ENCODE measurements around the gene R3HDM4.

The R3HDM4 gene

DNA sequence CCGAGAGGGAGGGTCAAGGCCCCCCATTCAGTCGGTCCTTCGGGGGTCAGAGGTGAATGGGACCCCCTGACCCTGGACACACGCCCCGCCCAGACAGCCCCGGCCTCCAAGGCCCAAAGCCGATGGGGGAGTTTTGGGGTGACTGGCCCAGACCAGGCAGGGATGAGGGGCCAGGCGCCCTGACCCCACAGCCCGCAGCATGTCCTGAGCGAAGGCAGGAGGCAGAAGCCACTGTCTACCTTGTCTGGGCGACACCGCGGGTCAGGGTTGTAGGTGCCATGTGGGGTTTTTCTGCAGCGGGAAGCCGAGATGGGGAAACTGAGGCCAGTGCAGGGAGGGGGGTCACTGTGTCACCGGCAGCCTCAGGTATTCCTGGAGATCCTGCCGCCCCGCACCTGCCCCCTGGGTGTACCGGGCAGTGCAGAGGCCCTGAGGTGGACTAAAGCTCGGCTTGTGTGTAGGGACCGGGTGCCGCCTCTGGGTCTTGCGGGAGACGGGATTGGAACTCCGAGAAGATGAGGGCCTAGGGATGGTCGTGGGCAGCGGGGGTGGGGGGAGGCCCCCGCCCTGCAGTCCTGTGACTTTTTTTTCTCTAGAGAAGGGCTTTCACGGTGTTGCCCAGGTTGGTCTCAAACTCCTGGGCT is 21.3 kb upstream of the R3HDM4 start:
- no peak overlapping the region for H3K4me3 ChIP-seq (ENCODE audit: low read depth, low read length)
- TF ChIP-seq MAX (IDR thresholded peaks at IDR 0.05; ENCODE audit: low read depth, low read length) = no peak
- no peak for DNase-seq (ENCODE audit: low read depth)

GRCh38 chr19:933553-933882 is 20.5 kb upstream of the R3HDM4 start:
- DNase-seq (ENCODE audit: low read depth) = no peak
- TF ChIP-seq, protein P1, sequence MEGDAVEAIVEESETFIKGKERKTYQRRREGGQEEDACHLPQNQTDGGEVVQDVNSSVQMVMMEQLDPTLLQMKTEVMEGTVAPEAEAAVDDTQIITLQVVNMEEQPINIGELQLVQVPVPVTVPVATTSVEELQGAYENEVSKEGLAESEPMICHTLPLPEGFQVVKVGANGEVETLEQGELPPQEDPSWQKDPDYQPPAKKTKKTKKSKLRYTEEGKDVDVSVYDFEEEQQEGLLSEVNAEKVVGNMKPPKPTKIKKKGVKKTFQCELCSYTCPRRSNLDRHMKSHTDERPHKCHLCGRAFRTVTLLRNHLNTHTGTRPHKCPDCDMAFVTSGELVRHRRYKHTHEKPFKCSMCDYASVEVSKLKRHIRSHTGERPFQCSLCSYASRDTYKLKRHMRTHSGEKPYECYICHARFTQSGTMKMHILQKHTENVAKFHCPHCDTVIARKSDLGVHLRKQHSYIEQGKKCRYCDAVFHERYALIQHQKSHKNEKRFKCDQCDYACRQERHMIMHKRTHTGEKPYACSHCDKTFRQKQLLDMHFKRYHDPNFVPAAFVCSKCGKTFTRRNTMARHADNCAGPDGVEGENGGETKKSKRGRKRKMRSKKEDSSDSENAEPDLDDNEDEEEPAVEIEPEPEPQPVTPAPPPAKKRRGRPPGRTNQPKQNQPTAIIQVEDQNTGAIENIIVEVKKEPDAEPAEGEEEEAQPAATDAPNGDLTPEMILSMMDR (IDR thresholded peaks at IDR 0.05; ENCODE audit: low read depth, low read length) = no peak
- TF ChIP-seq MYC (IDR thresholded peaks at IDR 0.05; ENCODE audit: low read depth, low read length) = no peak
- no peak for TF ChIP-seq POLR2A (IDR thresholded peaks at IDR 0.05; ENCODE audit: extremely low read depth, insufficient read length)
- TF ChIP-seq MAX (IDR thresholded peaks at IDR 0.05; ENCODE audit: low read depth, low read length) = no peak
- no peak overlapping the region for H3K4me3 ChIP-seq (ENCODE audit: low read depth, low read length)

DNA sequence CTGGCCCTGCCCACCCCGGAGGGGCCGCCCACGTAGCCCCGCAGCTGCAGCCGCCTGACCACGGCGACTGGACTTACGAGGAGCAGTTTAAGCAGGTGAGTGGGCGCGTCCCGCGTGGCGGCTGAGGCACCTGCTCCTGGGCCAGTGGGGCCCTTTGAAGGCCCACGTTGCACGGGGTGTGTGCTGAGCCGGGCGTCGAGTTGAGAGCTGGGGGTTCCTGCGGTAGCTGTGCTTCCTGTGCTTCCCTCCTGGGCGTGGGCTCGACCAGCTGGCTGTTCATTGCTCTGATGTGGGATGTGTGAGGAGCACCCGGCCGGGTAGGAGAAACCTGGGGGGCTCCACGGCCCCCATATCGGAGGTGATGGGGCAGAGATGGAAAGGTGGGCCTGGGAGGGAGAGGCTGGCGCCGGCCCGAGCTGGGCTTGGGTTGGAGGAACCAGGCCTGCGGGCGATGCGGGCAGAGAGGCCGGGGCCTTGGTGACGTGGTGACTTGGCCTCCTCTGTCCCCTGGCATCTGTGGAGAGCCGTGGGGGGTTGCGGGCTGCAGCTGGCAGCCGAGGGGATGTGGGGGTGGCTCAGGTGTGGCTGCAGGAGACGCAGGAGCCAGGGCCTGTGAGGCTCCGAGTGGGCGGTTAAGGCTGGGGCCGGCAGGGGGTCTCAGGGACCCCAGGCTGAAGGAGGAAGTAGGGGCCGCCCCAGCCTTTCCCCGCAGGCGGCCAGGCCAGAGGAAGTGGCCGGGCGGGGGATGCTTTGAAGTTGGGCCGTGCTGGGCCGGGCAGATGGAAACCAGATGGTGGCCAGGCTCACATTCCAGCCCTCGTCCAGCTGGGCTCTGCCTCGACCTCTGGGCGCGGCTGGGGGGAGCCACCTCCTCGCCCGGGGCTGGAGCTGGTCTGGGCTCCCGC is 19.9 kb upstream of the R3HDM4 start:
- peak; percentile 85 for DNase-seq (ENCODE audit: low read depth)
- no peak overlapping the region for H3K4me3 ChIP-seq (ENCODE audit: low read depth, low read length)

GRCh38 chr19:931860-932647 is 19.0 kb upstream of the R3HDM4 start:
- TF ChIP-seq MYC (IDR thresholded peaks at IDR 0.05; ENCODE audit: low read depth, low read length) = no peak
- no peak overlapping the region for H3K4me3 ChIP-seq (ENCODE audit: low read depth, low read length)
- DNase-seq (ENCODE audit: low read depth) = no peak

More for the DNA sequence above, 19.9 kb upstream of the R3HDM4 start:
- TF ChIP-seq POLR2A (IDR thresholded peaks at IDR 0.05; ENCODE audit: extremely low read depth, insufficient read length) (no peak), MYC (IDR thresholded peaks at IDR 0.05; ENCODE audit: low read depth, low read length) (peak; percentile 70), MAX (IDR thresholded peaks at IDR 0.05; ENCODE audit: low read depth, low read length) (peak; percentile 64)
- TF ChIP-seq, protein P1 (IDR thresholded peaks at IDR 0.05; ENCODE audit: low read depth, low read length) = no peak

DNA sequence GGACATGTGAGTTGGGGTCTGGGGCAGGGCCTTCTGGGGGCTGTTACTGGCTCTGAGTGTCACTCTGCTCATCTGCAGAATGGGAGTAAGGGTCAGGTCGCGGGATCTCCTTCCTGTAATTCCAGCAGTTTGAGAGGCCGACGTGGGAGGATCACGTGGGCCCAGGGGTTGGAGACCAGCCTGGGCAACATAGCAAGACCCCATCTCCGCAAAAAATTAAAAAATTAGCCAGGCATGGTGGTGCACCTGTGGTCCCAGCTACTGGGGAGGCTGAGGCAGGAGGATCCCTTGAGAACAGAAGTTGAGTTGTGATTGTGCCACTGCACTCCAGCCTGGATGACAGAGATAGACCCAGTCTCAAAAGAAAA is 16.9 kb upstream of the R3HDM4 start:
- DNase-seq (ENCODE audit: low read depth) = no peak
- H3K4me3 ChIP-seq (ENCODE audit: low read depth, low read length) = no peak overlapping the region
- TF ChIP-seq MYC (IDR thresholded peaks at IDR 0.05; ENCODE audit: low read depth, low read length) (no peak), POLR2A (IDR thresholded peaks at IDR 0.05; ENCODE audit: extremely low read depth, insufficient read length) (no peak), MAX (IDR thresholded peaks at IDR 0.05; ENCODE audit: low read depth, low read length) (no peak)
- TF ChIP-seq, protein P1 (IDR thresholded peaks at IDR 0.05; ENCODE audit: low read depth, low read length) = no peak

DNA sequence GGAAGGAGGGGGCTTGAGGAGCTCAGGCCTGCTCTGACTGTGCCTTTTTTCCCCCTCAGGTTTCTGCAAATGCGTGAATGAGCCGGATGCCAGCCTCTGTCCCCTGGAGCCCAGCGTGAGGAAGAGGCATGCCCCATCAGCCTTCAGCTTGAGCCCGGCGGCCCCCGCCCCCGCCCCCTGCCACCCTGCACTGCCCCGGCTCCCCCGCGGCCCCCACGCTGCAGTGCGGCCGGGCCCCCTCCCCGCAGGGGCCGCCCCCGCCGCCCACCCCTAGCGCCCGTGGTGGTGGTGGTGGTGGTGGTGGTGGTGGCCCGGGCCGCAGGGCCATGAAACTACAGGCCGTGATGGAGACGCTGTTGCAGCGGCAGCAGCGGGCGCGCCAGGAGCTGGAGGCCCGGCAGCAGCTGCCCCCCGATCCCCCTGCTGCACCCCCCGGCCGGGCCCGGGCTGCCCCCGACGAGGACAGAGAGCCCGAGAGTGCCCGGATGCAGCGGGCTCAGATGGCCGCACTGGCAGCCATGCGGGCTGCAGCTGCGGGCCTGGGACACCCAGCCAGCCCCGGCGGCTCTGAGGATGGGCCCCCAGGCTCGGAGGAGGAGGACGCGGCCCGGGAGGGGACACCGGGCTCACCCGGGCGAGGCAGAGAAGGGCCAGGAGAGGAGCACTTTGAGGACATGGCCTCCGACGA is 16.3 kb upstream of the R3HDM4 start:
- H3K4me3 ChIP-seq (ENCODE audit: low read depth, low read length) = no peak overlapping the region
- no peak for DNase-seq (ENCODE audit: low read depth)
- TF ChIP-seq, protein P1 (IDR thresholded peaks at IDR 0.05; ENCODE audit: low read depth, low read length) = no peak
- TF ChIP-seq MAX (IDR thresholded peaks at IDR 0.05; ENCODE audit: low read depth, low read length) (no peak), MYC (IDR thresholded peaks at IDR 0.05; ENCODE audit: low read depth, low read length) (no peak), POLR2A (IDR thresholded peaks at IDR 0.05; ENCODE audit: extremely low read depth, insufficient read length) (no peak)

Measured in NB4 (cell line).